DND-41 (cell line): ENCODE results near the gene NAT10.

Experiments
- ATAC-seq: fragments of 200-7000 bp; cut with Tn5 transposase; 3 replicates; pipeline ENCODE4 v1.9.1; 2021; ENCODE audit warnings: low read depth; ENCODE audit not compliant: insufficient read depth
- DNase-seq: peaks from one replicate; pipeline ENCODE4 v3.0.0-alpha.2; 2020
- H2AFZ ChIP-seq: 2 replicates; pipeline ENCODE4 v1.6.0; 2012; ENCODE audit warnings: low read depth, low read length
- H3K27ac ChIP-seq: 2 replicates; pipeline ENCODE4 v1.5.1; 2012; ENCODE audit warnings: low read length, inconsistent platforms
- H3K27me3 ChIP-seq: fragments of 200-600 bp; sonication (generic); 2 replicates; pipeline ENCODE4 v1.6.0; 2012; ENCODE audit warnings: low read length, mild to moderate bottlenecking, inconsistent platforms; ENCODE audit not compliant: insufficient read depth, poor library complexity
- H3K36me3 ChIP-seq: 2 replicates; pipeline ENCODE4 v1.5.1; 2012; ENCODE audit warnings: low read length, inconsistent platforms; ENCODE audit not compliant: insufficient read depth
- H3K4me1 ChIP-seq: 2 replicates; pipeline ENCODE4 v1.5.1; 2012; ENCODE audit warnings: mild to moderate bottlenecking, low read length; ENCODE audit not compliant: insufficient read depth
- H3K4me2 ChIP-seq: 2 replicates; pipeline ENCODE4 v1.6.0; 2012; ENCODE audit warnings: mild to moderate bottlenecking, moderate library complexity, low read length, inconsistent platforms; ENCODE audit not compliant: insufficient read depth
- H3K4me3 ChIP-seq, 2 experiments: fragments of 200-600 bp in 1 of 2; shearing (Covaris generic) in 1 of 2; 2 replicates each; pipeline ENCODE4 v1.5.1; 2012 to 2016; ENCODE audit warnings: inconsistent platforms in 2 of 2, low read length in 2 of 2, mild to moderate bottlenecking in 2 of 2, low read depth in 1 of 2, moderate library complexity in 1 of 2
- H3K79me2 ChIP-seq: 2 replicates; pipeline ENCODE4 v1.6.0; 2012; ENCODE audit warnings: low read length, inconsistent platforms; ENCODE audit not compliant: insufficient read depth
- H3K9ac ChIP-seq: 2 replicates; pipeline ENCODE4 v1.6.0; 2012; ENCODE audit warnings: low read depth, mild to moderate bottlenecking, inconsistent platforms, low read length, moderate library complexity
- H3K9me3 ChIP-seq: 2 replicates; pipeline ENCODE4 v1.5.1; 2012; ENCODE audit warnings: low read length, moderate library complexity, mild to moderate bottlenecking, inconsistent platforms; ENCODE audit not compliant: insufficient read depth, severe bottlenecking
- H4K20me1 ChIP-seq: 2 replicates; pipeline ENCODE4 v1.6.0; 2012; ENCODE audit warnings: low read length; ENCODE audit not compliant: insufficient read depth
- EZH2 ChIP-seq: IDR thresholded peaks from 3 replicates; pipeline ENCODE4 v1.6.1; 2012; ENCODE audit warnings: borderline replicate concordance, low read depth, mild to moderate bottlenecking, moderate library complexity, low read length, inconsistent platforms; ENCODE audit not compliant: severe bottlenecking
- TF ChIP-seq, protein P1 (sequence below): IDR thresholded peaks from 2 replicates; pipeline ENCODE4 v1.5.1; 2012; ENCODE audit warnings: borderline replicate concordance, low read length, moderate library complexity, mild to moderate bottlenecking; ENCODE audit not compliant: poor library complexity, severe bottlenecking; ENCODE audit errors: extremely low read depth

The NAT10 gene

DNA sequence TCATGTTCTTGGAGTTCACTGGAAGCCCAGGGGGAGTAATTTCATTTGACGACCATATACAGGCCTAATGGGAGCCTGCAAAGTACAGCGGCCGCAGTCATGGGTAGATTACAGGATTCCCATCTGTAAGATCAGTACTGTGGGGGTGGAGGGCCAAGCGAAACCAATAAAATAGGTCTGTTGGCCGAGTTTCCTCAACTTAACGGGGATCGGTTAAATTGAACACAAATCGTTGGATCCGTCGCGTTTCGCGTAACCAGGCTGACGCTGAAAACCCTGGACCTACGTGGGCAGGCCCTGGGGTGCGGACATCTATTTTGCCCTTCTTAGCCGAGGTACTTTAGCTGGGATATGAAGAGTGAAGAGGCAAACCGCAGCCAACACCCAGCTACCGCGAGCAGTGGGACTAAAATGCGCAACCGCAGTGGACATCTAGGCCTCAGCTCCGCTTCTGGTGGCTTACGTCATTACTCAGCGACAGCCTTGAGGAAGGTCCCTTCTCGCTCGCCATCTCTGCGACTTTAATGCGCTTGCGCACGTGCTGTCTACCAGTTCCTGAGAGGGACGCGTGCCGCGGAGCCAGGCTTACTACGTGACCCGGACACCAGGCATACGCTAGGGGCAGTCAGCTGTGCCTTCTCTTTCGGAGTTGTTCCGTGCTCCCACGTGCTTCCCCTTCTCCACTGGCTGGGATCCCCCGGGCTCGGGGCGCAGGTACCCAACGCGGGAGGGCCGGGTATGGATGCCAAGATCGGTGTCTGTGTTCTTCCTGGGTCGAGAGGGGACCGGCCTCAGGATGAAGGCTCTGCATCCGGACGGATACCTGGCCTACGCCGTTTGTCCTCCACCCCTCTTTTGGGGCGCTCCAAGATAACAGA is at the start of gene NAT10:
TSS of gene NAT10 (plus strand) at position 551 of the 878 bp plus-strand sequence. CDS start 2,597 bp downstream, outside the sequence.
- peaks cover 35% of the 10 kb centered on the region for H3K4me1 ChIP-seq
- no peaks in the 10 kb centered on the region for H3K27me3 ChIP-seq
- ATAC-seq: peak; percentile 88
- TF ChIP-seq, protein P1, sequence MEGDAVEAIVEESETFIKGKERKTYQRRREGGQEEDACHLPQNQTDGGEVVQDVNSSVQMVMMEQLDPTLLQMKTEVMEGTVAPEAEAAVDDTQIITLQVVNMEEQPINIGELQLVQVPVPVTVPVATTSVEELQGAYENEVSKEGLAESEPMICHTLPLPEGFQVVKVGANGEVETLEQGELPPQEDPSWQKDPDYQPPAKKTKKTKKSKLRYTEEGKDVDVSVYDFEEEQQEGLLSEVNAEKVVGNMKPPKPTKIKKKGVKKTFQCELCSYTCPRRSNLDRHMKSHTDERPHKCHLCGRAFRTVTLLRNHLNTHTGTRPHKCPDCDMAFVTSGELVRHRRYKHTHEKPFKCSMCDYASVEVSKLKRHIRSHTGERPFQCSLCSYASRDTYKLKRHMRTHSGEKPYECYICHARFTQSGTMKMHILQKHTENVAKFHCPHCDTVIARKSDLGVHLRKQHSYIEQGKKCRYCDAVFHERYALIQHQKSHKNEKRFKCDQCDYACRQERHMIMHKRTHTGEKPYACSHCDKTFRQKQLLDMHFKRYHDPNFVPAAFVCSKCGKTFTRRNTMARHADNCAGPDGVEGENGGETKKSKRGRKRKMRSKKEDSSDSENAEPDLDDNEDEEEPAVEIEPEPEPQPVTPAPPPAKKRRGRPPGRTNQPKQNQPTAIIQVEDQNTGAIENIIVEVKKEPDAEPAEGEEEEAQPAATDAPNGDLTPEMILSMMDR: peak; percentile 23
- TF ChIP-seq EZH2: no peak
- peak; percentile 97 for DNase-seq
- H3K9ac ChIP-seq: peak within 1 kb of the TSS; percentile 70
- peaks cover 46% of the 10 kb centered on the region for H3K79me2 ChIP-seq
- peak within 1 kb of the TSS; percentile 89 for H3K27ac ChIP-seq
- peaks cover 45% of the 10 kb centered on the region for H3K36me3 ChIP-seq
- H2AFZ ChIP-seq: peak within 1 kb of the TSS; percentile 89
- H4K20me1 ChIP-seq: no peaks in the 10 kb centered on the region
- peak within 1 kb of the TSS; percentile 78 for H3K4me2 ChIP-seq
- H3K4me3 ChIP-seq: peak within 1 kb of the TSS; percentile 65 to 90
- H3K9me3 ChIP-seq: no peaks in the 10 kb centered on the region

DNA sequence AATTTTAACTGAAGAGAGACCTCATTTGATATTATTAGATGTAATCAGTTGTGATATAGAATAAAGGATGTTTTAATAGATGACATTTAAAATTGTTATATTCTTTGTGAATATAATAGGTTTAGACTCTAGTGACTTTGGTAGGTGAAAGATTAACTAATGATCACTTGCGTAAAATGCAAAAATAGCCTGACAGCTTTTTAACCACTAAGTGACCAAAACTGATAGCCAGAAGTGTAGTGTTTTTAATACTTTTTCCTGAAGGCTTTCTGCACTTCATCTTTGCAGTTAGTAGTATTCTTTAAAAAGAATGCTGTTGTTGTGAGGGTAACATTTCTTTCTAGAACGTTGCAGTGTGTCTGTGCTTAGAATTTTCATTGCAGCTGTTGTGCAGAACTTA is 48.8 kb upstream of the NAT10 start:
- Histone ChIP-seq H3K4me1 (peaks cover 45% of the 10 kb centered on the region), H3K9ac (no peak overlapping the region)

DNA sequence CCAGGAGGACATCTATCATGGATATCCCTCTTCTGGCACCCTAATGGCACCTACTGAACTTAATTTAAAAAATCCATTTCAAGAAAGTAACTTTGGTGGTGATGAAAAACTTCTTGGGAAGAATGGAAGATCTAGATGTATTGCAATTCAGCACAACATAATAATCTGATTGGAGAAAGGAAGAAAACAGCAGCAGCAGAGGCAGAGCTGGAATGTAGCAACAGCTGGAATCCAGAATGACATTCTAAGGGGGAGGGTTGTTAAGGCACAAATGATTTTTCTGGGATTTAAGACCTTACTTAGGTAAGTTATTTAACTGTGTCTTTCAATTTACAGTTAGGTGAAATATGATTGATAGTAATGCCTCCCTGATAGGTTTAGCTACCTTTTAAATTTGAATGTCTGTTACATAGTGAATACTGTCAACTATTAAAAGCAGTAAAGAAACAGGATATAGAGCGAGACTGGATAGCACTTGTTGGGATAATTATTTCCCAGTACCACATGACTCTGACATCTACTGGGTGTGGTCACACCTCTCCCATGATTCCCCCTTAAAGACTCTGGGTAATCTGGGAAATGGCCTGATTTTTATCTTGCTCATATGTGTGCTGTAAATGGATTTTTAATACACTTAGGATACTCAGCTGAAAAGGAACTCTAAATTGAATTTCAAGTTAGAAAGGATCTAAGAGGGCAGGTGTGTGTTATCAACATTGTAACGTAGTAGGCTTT is 42.2 kb upstream of the NAT10 start:
- no peak overlapping the region for H2AFZ ChIP-seq
- no peak overlapping the region for H3K4me3 ChIP-seq
- no peak overlapping the region for H3K27ac ChIP-seq
- no peaks in the 10 kb centered on the region for H3K9me3 ChIP-seq
- no peak; the same call in 2 of the 3 replicates for ATAC-seq
- TF ChIP-seq EZH2: no peak
- TF ChIP-seq, protein P1: no peak
- peaks cover 67% of the 10 kb centered on the region for H3K36me3 ChIP-seq
- no peak for DNase-seq
- no peak overlapping the region for H3K9ac ChIP-seq
- peaks cover 88% of the 10 kb centered on the region for H4K20me1 ChIP-seq
- H3K4me1 ChIP-seq: 0 out of 2 replicates have a peak, but pooled peaks cover 3% of the 10 kb centered on the region
- H3K79me2 ChIP-seq: peaks cover 99% of the 10 kb centered on the region
- H3K27me3 ChIP-seq: no peaks in the 10 kb centered on the region
- H3K4me2 ChIP-seq: 0 out of 2 replicates have a peak overlapping the region, but pooled peaks have one; percentile 26

More for the DNA sequence above, 48.8 kb upstream of the NAT10 start:
- peaks cover 71% of the 10 kb centered on the region for H3K36me3 ChIP-seq
- H3K79me2 ChIP-seq: peaks cover 98% of the 10 kb centered on the region
- no peaks in the 10 kb centered on the region for H3K9me3 ChIP-seq
- H3K27me3 ChIP-seq: no peaks in the 10 kb centered on the region
- H4K20me1 ChIP-seq: peaks cover 76% of the 10 kb centered on the region
- ATAC-seq: no peak
- H3K27ac ChIP-seq: no peak overlapping the region
- H2AFZ ChIP-seq: no peak overlapping the region
- no peak for DNase-seq
- peak overlapping the region; percentile 67; the same call in 1 of the 2 replicates for H3K4me2 ChIP-seq
- H3K4me3 ChIP-seq: peak overlapping the region in 1 of 2 experiments; percentile 25; a peak in 1 of 4 replicates
- no peak for TF ChIP-seq EZH2
- TF ChIP-seq, protein P1: no peak
